Left renal pelvis (tissue), 4 donors: ENCODE results near the gene TRIM41. TPM values are rescaled to one million over a fixed set of nuclear protein-coding genes. Genes with fewer than 3 reads are reported as not detected.
A peak's percentile ranks its signal among the peaks of the same experiment; 100 is the strongest.
"Not testable (repeated sequence)": the region's sequence is repeated elsewhere in the genome, so short reads cannot be mapped to it uniquely, and the experiment has no call there.

Experiments used
- DNase-seq, 4 donors: peaks; one replicate each; pipeline ENCODE4 v3.0.0-alpha.2; 2013; ENCODE audit warnings: low read depth in 4 of 4, low spot score in 3 of 4
- polyA plus RNA-seq, 4 donors: library from polyadenylated mRNA; unstranded; fragments of 120-200 nt; gene quantifications; one replicate each; pipeline ENCODE4 v1.2.1, GENCODE V29; 2013; ENCODE audit not compliant: insufficient read length in 4 of 4

TRIM41 gene
- polyA plus RNA-seq, result 10 to 100 TPM; 21.0 to 39.0 (median 31.6) TPM

GRCh38 chr5:181223058-181223728 is at the start of gene TRIM41:
TRIM41 (plus strand) TSS chr5:181223281; CDS start chr5:181224000, 719 bp downstream.
- peak; percentile 88 to 96 (median 93) for DNase-seq

- DNase-seq, result no peak
Observed at GRCh38 chr5:181173420-181174342, 49.4 kb upstream of the TRIM41 start.

- no peak for DNase-seq
Observed at GRCh38 chr5:181176254-181176952, 46.7 kb upstream of the TRIM41 start.

GRCh38 chr5:181177559-181177958 is 45.5 kb upstream of the TRIM41 start:
- DNase-seq, result not testable (repeated sequence)

- DNase-seq, result no peak
Observed at GRCh38 chr5:181181650-181182565, 41.2 kb upstream of the TRIM41 start.

- DNase-seq, result no peak
Observed at GRCh38 chr5:181182651-181183050, 40.4 kb upstream of the TRIM41 start.

GRCh38 chr5:181184845-181185216 is 38.2 kb upstream of the TRIM41 start:
- DNase-seq, result no peak

GRCh38 chr5:181185560-181185959 is 37.5 kb upstream of the TRIM41 start:
- DNase-seq, result no peak

GRCh38 chr5:181186022-181186421 is 37.1 kb upstream of the TRIM41 start:
- no peak for DNase-seq

- DNase-seq, result no peak
Observed at GRCh38 chr5:181186986-181187499, 36.0 kb upstream of the TRIM41 start.

GRCh38 chr5:181187500-181188213 is 35.4 kb upstream of the TRIM41 start:
- DNase-seq, result no peak

- peak in 2 of 4 donors; percentile 72 to 74 for DNase-seq
Observed at GRCh38 chr5:181188700-181189362, 34.2 kb upstream of the TRIM41 start.

- DNase-seq, result no peak
Observed at GRCh38 chr5:181189363-181189961, 33.6 kb upstream of the TRIM41 start.

GRCh38 chr5:181189962-181190710 is 32.9 kb upstream of the TRIM41 start:
- DNase-seq, result no peak

GRCh38 chr5:181190711-181191525 is 32.2 kb upstream of the TRIM41 start:
- no peak for DNase-seq

- DNase-seq, result peak in 3 of 4 donors; percentile 87 to 90 (median 88)
Observed at GRCh38 chr5:181191526-181192336, 31.4 kb upstream of the TRIM41 start.
